Amniotic epithelial cell (primary cell): ENCODE data around the gene IRX3.
A peak's percentile ranks its signal among the peaks of the same experiment; 100 is the strongest.

Experiments used
- DNase-seq: peaks from one replicate; pipeline ENCODE4 v3.0.0-alpha.2; 2010; ENCODE audit warnings: low read depth

Gene IRX3

GRCh38 chr16:54290833-54291655 lies 4.5 kb upstream of the IRX3 start:
- no peak for DNase-seq

GRCh38 chr16:54289945-54290832 lies 3.6 kb upstream of the IRX3 start:
- DNase-seq: no peak

GRCh38 chr16:54289242-54289944 lies 2.8 kb upstream of the IRX3 start:
- DNase-seq: no peak

- no peak for DNase-seq
Measured at GRCh38 chr16:54288835-54289241, 2.3 kb upstream of the IRX3 start.

GRCh38 chr16:54288030-54288834 lies 1.6 kb upstream of the IRX3 start:
- DNase-seq: no peak

- DNase-seq: no peak
Measured at GRCh38 chr16:54287131-54288029, 793 bp upstream of the IRX3 start.

- no peak for DNase-seq
Measured at GRCh38 chr16:54286090-54286365, 559 bp downstream of the IRX3 start.

- DNase-seq: peak; percentile 15
Measured at GRCh38 chr16:54285414-54286089, 1.0 kb downstream of the IRX3 start.

GRCh38 chr16:54284931-54285413 lies 1.6 kb downstream of the IRX3 start:
- DNase-seq: no peak

GRCh38 chr16:54284319-54284930 lies 2.2 kb downstream of the IRX3 start:
- no peak for DNase-seq

- peak; percentile 23 for DNase-seq
Measured at GRCh38 chr16:54283725-54284318, 2.8 kb downstream of the IRX3 start.

- DNase-seq: no peak
Measured at GRCh38 chr16:54282928-54283724, 3.5 kb downstream of the IRX3 start.

GRCh38 chr16:54282202-54282927 lies 4.2 kb downstream of the IRX3 start:
- peak; percentile 29 for DNase-seq

- DNase-seq: no peak
Measured at GRCh38 chr16:54281535-54282201, 4.9 kb downstream of the IRX3 start.

GRCh38 chr16:54280751-54281150 lies 5.8 kb downstream of the IRX3 start:
- peak; percentile 41 for DNase-seq

GRCh38 chr16:54277845-54278703 lies 8.5 kb downstream of the IRX3 start:
- no peak for DNase-seq
